GM12874 (cell line): Measurements from ENCODE around the gene KRTAP10-4.

Source experiments
- TF ChIP-seq, protein P1 (sequence below): IDR thresholded peaks from 2 replicates; pipeline ENCODE4 v1.5.1; 2011; ENCODE audit warnings: low read depth, mild to moderate bottlenecking, control low read depth, low read length, moderate library complexity; ENCODE audit not compliant: insufficient read depth

The KRTAP10-4 gene

GRCh38 chr21:44619886-44620285, 46.4 kb downstream of the KRTAP10-4 start:
- TF ChIP-seq, protein P1, sequence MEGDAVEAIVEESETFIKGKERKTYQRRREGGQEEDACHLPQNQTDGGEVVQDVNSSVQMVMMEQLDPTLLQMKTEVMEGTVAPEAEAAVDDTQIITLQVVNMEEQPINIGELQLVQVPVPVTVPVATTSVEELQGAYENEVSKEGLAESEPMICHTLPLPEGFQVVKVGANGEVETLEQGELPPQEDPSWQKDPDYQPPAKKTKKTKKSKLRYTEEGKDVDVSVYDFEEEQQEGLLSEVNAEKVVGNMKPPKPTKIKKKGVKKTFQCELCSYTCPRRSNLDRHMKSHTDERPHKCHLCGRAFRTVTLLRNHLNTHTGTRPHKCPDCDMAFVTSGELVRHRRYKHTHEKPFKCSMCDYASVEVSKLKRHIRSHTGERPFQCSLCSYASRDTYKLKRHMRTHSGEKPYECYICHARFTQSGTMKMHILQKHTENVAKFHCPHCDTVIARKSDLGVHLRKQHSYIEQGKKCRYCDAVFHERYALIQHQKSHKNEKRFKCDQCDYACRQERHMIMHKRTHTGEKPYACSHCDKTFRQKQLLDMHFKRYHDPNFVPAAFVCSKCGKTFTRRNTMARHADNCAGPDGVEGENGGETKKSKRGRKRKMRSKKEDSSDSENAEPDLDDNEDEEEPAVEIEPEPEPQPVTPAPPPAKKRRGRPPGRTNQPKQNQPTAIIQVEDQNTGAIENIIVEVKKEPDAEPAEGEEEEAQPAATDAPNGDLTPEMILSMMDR: no peak

DNA sequence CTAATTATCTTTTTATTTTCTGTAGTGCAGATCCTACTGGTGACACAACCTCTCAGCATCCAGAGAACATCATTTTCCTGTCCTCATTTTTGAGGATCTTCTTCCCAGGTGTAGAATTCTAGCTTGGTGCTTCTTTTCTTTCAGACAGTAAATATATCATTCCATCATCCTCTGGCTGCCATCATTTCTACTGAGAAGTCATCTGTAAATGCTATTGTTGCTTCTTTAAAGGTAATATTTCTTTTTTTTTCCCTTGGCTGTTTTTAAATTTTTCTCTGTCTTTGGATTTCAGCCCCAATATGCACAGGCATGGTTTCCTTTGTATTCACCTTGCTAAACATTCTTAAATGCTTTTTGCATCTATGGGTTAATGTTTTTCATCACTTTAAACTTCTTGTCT, 50.0 kb downstream of the KRTAP10-4 start:
- TF ChIP-seq, protein P1: no peak
